Activated CD8-positive, alpha-beta T cell treated with anti-CD3 and anti-CD28 coated beads for 36 hours (primary cell): ENCODE data around the gene OR8K5. TPM values are rescaled to one million over a fixed set of nuclear protein-coding genes. Genes with fewer than 3 reads are reported as not detected.
"Not testable (repeated sequence)": the region's sequence is repeated elsewhere in the genome, so short reads cannot be mapped to it uniquely, and the experiment has no call there.

ENCODE experiments used
- ATAC-seq: fragments of 200-7000 bp; cut with Tn5 transposase; one replicate; pipeline ENCODE4 v1.10.0; 2021; ENCODE audit warnings: mild to moderate bottlenecking, moderate library complexity
- CTCF ChIA-PET: fragments of 350-600 bp; sonication (Branson Sonifier 250); formaldehyde crosslinking; loops from one replicate; lab custom pipeline; 2021; ENCODE audit warnings: antibody characterized with exemption; lab: Charles Lee
- POLR2A ChIA-PET: fragments of 350-600 bp; sonication (Branson Sonifier 250); formaldehyde crosslinking; loops from one replicate; lab custom pipeline; 2021; ENCODE audit warnings: antibody characterized with exemption; lab: Charles Lee
- DNase-seq: peaks from one replicate; pipeline ENCODE4 v3.0.0-alpha.2; 2020
- H3K27ac Mint-ChIP-seq: one replicate; pipeline ENCODE4 v1.8.0; 2021; ENCODE audit warnings: mild to moderate bottlenecking, mixed read lengths
- H3K27me3 Mint-ChIP-seq: one replicate; pipeline ENCODE4 v1.8.0; 2021; ENCODE audit warnings: mixed read lengths
- H3K36me3 Mint-ChIP-seq: one replicate; pipeline ENCODE4 v1.8.0; 2021; ENCODE audit warnings: low read depth, mixed read lengths
- H3K4me1 Mint-ChIP-seq: one replicate; pipeline ENCODE4 v1.8.0; 2021; ENCODE audit warnings: low read depth, mixed read lengths
- H3K4me3 Mint-ChIP-seq: one replicate; pipeline ENCODE4 v1.8.0; 2021; ENCODE audit warnings: mild to moderate bottlenecking, moderate library complexity, mixed read lengths
- H3K9me3 Mint-ChIP-seq: one replicate; pipeline ENCODE4 v1.8.0; 2021; ENCODE audit warnings: mixed read lengths
- intact Hi-C: fragments of 100-400 bp; cut with micrococcal nuclease; formaldehyde crosslinking; loops from one replicate; pipeline ENCODE4 v1.10.0; 2022
- total RNA-seq, 2 experiments: library from RNA; stranded (reverse); gene quantifications; one replicate each; pipeline ENCODE4 v1.2.3, GENCODE V29; 2021
- TF ChIP-seq, protein P1 (sequence below): fragments of 200-600 bp; IDR thresholded peaks from one replicate; pipeline ENCODE4 v1.8.0; 2022; ENCODE audit warnings: antibody characterized with exemption, mild to moderate bottlenecking

OR8K5 gene
- total RNA-seq, 2 experiments from 2014 or later = not detected

DNA sequence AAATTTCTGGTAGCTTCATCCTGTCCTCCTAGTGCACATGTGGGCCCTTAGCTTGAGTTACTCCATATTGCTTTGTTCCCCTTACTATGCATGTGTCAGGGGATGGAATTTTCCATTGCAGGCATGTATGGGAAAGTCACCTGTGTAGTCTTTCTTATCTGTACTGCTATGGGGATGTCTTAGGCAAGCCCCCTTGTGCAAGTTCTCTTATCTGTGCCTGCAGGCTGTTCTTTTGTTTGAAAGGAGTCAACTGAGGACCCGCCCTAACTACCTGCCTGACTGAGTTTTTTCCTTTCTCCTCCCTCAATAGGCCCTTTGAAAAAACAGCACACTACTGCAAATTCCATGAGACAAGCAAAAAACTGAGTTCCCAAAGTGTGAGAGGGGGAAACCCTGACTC, 8.7 kb downstream of the OR8K5 start:
- Mint-ChIP-seq H3K4me1 (no peaks in the 10 kb centered on the region), H3K4me3 (no peak overlapping the region)
- POLR2A ChIA-PET = no interaction called here

DNA sequence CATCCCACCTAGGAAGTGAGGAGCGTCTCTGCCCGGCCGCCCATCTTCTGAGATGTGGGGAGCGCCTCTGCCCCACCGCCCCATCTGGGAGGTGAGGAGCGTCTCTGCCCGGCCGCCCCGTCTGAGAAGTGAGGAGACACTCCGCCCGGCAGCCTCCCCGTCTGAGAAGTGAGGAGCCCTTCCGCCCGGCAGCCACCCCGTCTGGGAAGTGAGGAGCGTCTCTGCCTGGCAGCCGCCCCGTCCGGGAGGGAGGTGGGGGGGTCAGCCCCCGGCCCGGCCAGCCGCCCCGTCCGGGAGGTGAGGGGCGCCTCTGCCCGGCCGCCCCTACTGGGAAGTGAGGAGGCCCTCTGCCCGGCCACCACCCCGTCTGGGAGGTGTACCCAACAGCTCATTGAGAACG, 16.4 kb downstream of the OR8K5 start:
- H3K27ac Mint-ChIP-seq, H3K27me3 Mint-ChIP-seq, intact Hi-C loops, ATAC-seq, H3K36me3 Mint-ChIP-seq, POLR2A ChIA-PET, H3K4me3 Mint-ChIP-seq, H3K4me1 Mint-ChIP-seq, DNase-seq, CTCF ChIA-PET: not testable (repeated sequence)
- peaks cover 11% of the 10 kb centered on the region for H3K9me3 Mint-ChIP-seq

More for the DNA sequence above, 8.7 kb downstream of the OR8K5 start:
- no peak overlapping the region for H3K27ac Mint-ChIP-seq
- no peaks in the 10 kb centered on the region for H3K27me3 Mint-ChIP-seq
- CTCF ChIA-PET = no interaction called here
- TF ChIP-seq, protein P1, sequence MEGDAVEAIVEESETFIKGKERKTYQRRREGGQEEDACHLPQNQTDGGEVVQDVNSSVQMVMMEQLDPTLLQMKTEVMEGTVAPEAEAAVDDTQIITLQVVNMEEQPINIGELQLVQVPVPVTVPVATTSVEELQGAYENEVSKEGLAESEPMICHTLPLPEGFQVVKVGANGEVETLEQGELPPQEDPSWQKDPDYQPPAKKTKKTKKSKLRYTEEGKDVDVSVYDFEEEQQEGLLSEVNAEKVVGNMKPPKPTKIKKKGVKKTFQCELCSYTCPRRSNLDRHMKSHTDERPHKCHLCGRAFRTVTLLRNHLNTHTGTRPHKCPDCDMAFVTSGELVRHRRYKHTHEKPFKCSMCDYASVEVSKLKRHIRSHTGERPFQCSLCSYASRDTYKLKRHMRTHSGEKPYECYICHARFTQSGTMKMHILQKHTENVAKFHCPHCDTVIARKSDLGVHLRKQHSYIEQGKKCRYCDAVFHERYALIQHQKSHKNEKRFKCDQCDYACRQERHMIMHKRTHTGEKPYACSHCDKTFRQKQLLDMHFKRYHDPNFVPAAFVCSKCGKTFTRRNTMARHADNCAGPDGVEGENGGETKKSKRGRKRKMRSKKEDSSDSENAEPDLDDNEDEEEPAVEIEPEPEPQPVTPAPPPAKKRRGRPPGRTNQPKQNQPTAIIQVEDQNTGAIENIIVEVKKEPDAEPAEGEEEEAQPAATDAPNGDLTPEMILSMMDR = no peak
- intact Hi-C loops = no loop called here
- no peaks in the 10 kb centered on the region for H3K36me3 Mint-ChIP-seq
- DNase-seq (no peak), ATAC-seq (no peak)
- H3K9me3 Mint-ChIP-seq = peaks cover 31% of the 10 kb centered on the region

DNA sequence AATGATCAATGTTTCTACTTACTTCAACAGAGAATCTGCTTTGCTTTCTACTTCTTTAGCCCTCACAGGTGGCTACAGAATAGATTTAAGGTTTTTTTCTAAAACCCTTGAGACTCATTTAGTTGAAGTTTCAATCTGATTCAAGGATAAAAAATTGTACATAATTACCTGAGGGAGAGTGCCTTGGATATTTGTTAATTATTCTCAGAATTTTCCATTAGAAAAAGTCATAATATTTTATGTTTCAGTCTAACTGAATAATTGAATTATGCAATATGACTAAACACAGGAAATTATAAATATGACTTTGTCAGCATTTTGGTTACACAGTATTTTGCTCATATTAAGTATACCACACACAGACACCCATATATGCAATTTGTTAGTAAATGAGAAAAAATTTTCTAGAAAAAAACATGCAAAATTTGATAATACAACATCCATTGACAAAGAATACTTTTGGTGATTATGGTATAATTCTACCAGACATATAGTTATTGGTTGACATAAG, 19.9 kb downstream of the OR8K5 start, which contains the start of gene OR8J3:
Gene OR8J3, minus strand, starts transcription at position 51 of the 511 bp plus-strand sequence. CDS start 2,483 bp downstream, outside the sequence.
- TF ChIP-seq, protein P1 = no peak
- DNase-seq = no peak
- Mint-ChIP-seq H3K27ac (no peak within 1 kb of the TSS), H3K36me3 (no peaks in the 10 kb centered on the region), H3K4me1 (no peaks in the 10 kb centered on the region), H3K4me3 (no peak within 1 kb of the TSS), H3K27me3 (no peaks in the 10 kb centered on the region), H3K9me3 (peaks cover 18% of the 10 kb centered on the region)
- no peak for ATAC-seq
- CTCF ChIA-PET = no interaction called here
- POLR2A ChIA-PET = no interaction called here
- intact Hi-C loops = no loop called here

DNA sequence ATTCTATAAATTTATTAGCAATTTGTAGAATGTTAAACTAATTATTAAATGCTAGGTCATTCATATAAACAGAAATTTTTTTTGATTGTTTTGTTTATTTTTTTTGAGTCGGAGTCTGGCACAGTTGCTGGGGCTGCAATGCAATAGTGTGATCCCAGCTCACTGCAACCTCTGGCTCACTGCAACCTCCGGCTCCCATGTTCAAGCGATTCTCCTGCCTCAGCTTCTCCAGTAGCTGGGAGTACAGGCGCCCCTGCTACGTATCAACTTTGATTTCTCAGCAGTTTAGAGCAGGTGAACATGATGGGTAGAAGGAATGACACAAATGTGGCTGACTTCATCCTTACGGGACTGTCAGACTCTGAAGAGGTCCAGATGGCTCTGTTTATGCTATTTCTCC, 38.0 kb downstream of the OR8K5 start, which contains the start of gene OR8H3:
Gene OR8H3, plus strand, starts transcription at position 301 of the 400 bp plus-strand sequence. Its CDS starts 0 bp downstream, at position 301.
- no peak for DNase-seq
- ChIA-PET CTCF (no interaction called here), POLR2A (no interaction called here)
- Mint-ChIP-seq H3K4me3 (no peak within 1 kb of the TSS), H3K27me3 (no peaks in the 10 kb centered on the region), H3K9me3 (peaks cover 10% of the 10 kb centered on the region), H3K36me3 (no peaks in the 10 kb centered on the region), H3K27ac (no peak within 1 kb of the TSS), H3K4me1 (no peaks in the 10 kb centered on the region)
- intact Hi-C loops = no loop called here
- no peak for ATAC-seq
- TF ChIP-seq, protein P1 = no peak

Other genes with a start within 250 kb of the OR8K5 start
- gene OR5W2, start 245.7 kb downstream of the OR8K5 start, total RNA-seq = not detected
- gene OR5I1, start 223.9 kb downstream of the OR8K5 start, total RNA-seq = not detected
- not detected for gene OR10AG1, start 190.4 kb downstream of the OR8K5 start, total RNA-seq
- not detected for gene OR5F1, start 165.7 kb downstream of the OR8K5 start, total RNA-seq
- gene OR5AS1, start 132.7 kb downstream of the OR8K5 start, total RNA-seq = not detected
- gene OR8I2, start 67.0 kb downstream of the OR8K5 start, total RNA-seq = not detected
- gene OR8H2, start 56.6 kb downstream of the OR8K5 start, total RNA-seq = not detected
- gene OR8H3, start 37.9 kb downstream of the OR8K5 start, total RNA-seq = not detected
- gene OR8J3, start 20.1 kb downstream of the OR8K5 start, total RNA-seq = not detected
- not detected for gene OR5J2, start 16.3 kb upstream of the OR8K5 start, total RNA-seq
- not detected for gene OR5T2, start 73.9 kb upstream of the OR8K5 start, total RNA-seq
- not detected for gene OR5T3, start 91.9 kb upstream of the OR8K5 start, total RNA-seq
- not detected for gene OR5T1, start 113.8 kb upstream of the OR8K5 start, total RNA-seq
- not detected for gene OR8H1, start 131.9 kb upstream of the OR8K5 start, total RNA-seq
- gene OR8K3, start 154.8 kb upstream of the OR8K5 start, total RNA-seq = not detected
- gene OR8K1, start 185.7 kb upstream of the OR8K5 start, total RNA-seq = not detected
- not detected for gene OR8J1, start 194.0 kb upstream of the OR8K5 start, total RNA-seq
- not detected for gene OR8U1, start 215.3 kb upstream of the OR8K5 start, total RNA-seq